Neural progenitor cell (in vitro differentiated cells): ENCODE results near the gene PLXNA4.

Source experiments
- CTCF ChIP-seq: fragments of 200-600 bp; sonication (generic); IDR thresholded peaks from 2 replicates; pipeline ENCODE4 v1.5.1; 2017; ENCODE audit warnings: antibody characterized with exemption, mild to moderate bottlenecking
- EZH2 ChIP-seq: fragments of 200-600 bp; sonication (generic); IDR thresholded peaks from 2 replicates; pipeline ENCODE4 v1.6.1; 2017; ENCODE audit warnings: antibody characterized with exemption, mild to moderate bottlenecking, moderate library complexity
- EZH2phosphoT487 ChIP-seq: fragments of 200-600 bp; sonication (generic); IDR thresholded peaks from 2 replicates; pipeline ENCODE4 v1.6.1; 2017; ENCODE audit warnings: antibody characterized with exemption

GRCh38 chr7:132560825-132561529 lies 15.3 kb downstream of the PLXNA4 start:
- no peak for TF ChIP-seq CTCF
- TF ChIP-seq EZH2: no peak
- TF ChIP-seq EZH2phosphoT487: no peak
